Lung (tissue), 12 donors: ENCODE measurements around the gene PIK3AP1. TPM values are rescaled to one million over a fixed set of nuclear protein-coding genes. Genes with fewer than 3 reads are reported as not detected.

Experiments
- ATAC-seq: fragments of 200-7000 bp; cut with Tn5 transposase; one replicate; pipeline ENCODE4 v1.9.1; 2020; ENCODE audit warnings: moderate number of reproducible peaks; ENCODE audit not compliant: insufficient read depth, low FRiP score
- DNase-seq, 3 donors: peaks; one replicate each; pipeline ENCODE4 v3.0.0-alpha.2; 2013 to 2017
- H3K27ac ChIP-seq, 2 donors: one replicate each; pipeline ENCODE4 v1.5.1; 2013; ENCODE audit warnings: mild to moderate bottlenecking in 2 of 2, moderate library complexity in 2 of 2, control low read depth in 1 of 2, inconsistent platforms in 1 of 2, low read depth in 1 of 2, low read length in 1 of 2
- H3K27me3 ChIP-seq, 3 donors: one replicate each; pipeline ENCODE4 v1.5.1; 2013; ENCODE audit warnings: low read length in 2 of 3; ENCODE audit not compliant: control insufficient read depth in 3 of 3, insufficient read depth in 3 of 3
- H3K36me3 ChIP-seq, 4 donors: one replicate each; pipeline ENCODE4 v1.5.1; 2013; ENCODE audit warnings: low read length in 4 of 4, mild to moderate bottlenecking in 1 of 4, moderate library complexity in 1 of 4; ENCODE audit not compliant: control insufficient read depth in 4 of 4, insufficient read depth in 4 of 4
- H3K4me1 ChIP-seq, 5 donors: one replicate each; pipeline ENCODE4 v1.5.1; 2013; ENCODE audit warnings: low read length in 5 of 5, mild to moderate bottlenecking in 2 of 5, moderate library complexity in 1 of 5; ENCODE audit not compliant: control insufficient read depth in 5 of 5, insufficient read depth in 5 of 5
- H3K4me3 ChIP-seq: one replicate; pipeline ENCODE4 v1.5.1; 2013; ENCODE audit warnings: mild to moderate bottlenecking, control low read depth, moderate library complexity
- H3K9ac ChIP-seq, 2 donors: one replicate each; pipeline ENCODE4 v1.5.1; 2013; ENCODE audit warnings: low read length in 2 of 2, control low read depth in 1 of 2; ENCODE audit not compliant: insufficient read depth in 1 of 2
- H3K9me3 ChIP-seq, 4 donors: one replicate each; pipeline ENCODE4 v1.5.1; 2013; ENCODE audit warnings: low read length in 3 of 4, mild to moderate bottlenecking in 1 of 4, moderate library complexity in 1 of 4; ENCODE audit not compliant: control insufficient read depth in 4 of 4, insufficient read depth in 3 of 4
- WGBS, 2 donors: extraction: QIAGEN DNeasy Blood & Tissue Kit; methylation state at CpG; one replicate each; pipeline ENCODE4 v1.1.7; 2013; 5-methylcytosine and 5-hydroxymethylcytosine counted together
- polyA plus RNA-seq, 2 donors: library from polyadenylated mRNA; stranded (reverse); fragments of 200-250 nt; gene quantifications; one replicate each; pipeline ENCODE4 v1.2.1, GENCODE V29; 2013
- total RNA-seq, 2 donors: library from RNA; depleted of rRNA in 1 of 2; stranded (reverse); fragments of >200 nt in 1 of 2; gene quantifications; one replicate each; pipeline ENCODE4 v1.2.1, GENCODE V29; 2014 to 2021
- TF ChIP-seq, protein P1 (sequence below): IDR thresholded peaks from 2 replicates; pipeline ENCODE4 v1.5.1; 2012; ENCODE audit warnings: mild to moderate bottlenecking; ENCODE audit errors: control extremely low read depth, extremely low read depth
- donor health status: control.
- donor health status: control.
- donor health status: Bipolar disorder and iron deficiency.
- donor health status: healthy.
- donor health status: DM: yes; HTN: yes; CAD: no.

PIK3AP1 gene
- total and polyA plus RNA-seq, 4 donors: 7.3 to 120 (median 30.4) TPM

DNA sequence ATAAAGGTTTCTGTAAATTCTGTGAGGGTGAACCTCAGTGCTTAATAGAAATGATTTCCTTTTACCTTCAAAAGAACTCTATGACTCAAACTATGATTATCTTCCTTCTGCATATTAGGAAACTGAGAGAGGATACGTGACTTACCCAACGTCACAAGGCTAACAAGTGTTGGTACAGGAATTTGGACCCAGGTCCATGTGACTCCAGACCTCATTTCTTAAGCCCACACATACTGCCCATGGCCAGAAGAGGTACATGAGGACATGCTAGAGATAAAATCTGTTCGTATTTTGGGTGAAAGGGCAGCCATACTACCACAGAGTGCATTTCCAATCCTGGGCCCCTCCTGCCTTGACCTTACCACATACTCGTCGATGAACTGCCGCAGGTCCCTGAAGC is 72.0 kb downstream of the PIK3AP1 start:
- H3K36me3 ChIP-seq: no peaks in the 10 kb centered on the region
- no peak overlapping the region for H3K27ac ChIP-seq
- H3K4me1 ChIP-seq: no peaks in the 10 kb centered on the region
- WGBS, 2 donors: 69 to 83% methylated on average over 6 of the region's 6 CpGs
- DNase-seq (no peak), ATAC-seq (no peak)
- H3K27me3 ChIP-seq: peaks cover 0 to 2% (median 0%) of the 10 kb centered on the region in 3 donors
- H3K9ac ChIP-seq: no peak overlapping the region
- H3K9me3 ChIP-seq: no peaks in the 10 kb centered on the region
- TF ChIP-seq, protein P1, sequence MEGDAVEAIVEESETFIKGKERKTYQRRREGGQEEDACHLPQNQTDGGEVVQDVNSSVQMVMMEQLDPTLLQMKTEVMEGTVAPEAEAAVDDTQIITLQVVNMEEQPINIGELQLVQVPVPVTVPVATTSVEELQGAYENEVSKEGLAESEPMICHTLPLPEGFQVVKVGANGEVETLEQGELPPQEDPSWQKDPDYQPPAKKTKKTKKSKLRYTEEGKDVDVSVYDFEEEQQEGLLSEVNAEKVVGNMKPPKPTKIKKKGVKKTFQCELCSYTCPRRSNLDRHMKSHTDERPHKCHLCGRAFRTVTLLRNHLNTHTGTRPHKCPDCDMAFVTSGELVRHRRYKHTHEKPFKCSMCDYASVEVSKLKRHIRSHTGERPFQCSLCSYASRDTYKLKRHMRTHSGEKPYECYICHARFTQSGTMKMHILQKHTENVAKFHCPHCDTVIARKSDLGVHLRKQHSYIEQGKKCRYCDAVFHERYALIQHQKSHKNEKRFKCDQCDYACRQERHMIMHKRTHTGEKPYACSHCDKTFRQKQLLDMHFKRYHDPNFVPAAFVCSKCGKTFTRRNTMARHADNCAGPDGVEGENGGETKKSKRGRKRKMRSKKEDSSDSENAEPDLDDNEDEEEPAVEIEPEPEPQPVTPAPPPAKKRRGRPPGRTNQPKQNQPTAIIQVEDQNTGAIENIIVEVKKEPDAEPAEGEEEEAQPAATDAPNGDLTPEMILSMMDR: no peak
- no peak overlapping the region for H3K4me3 ChIP-seq

DNA sequence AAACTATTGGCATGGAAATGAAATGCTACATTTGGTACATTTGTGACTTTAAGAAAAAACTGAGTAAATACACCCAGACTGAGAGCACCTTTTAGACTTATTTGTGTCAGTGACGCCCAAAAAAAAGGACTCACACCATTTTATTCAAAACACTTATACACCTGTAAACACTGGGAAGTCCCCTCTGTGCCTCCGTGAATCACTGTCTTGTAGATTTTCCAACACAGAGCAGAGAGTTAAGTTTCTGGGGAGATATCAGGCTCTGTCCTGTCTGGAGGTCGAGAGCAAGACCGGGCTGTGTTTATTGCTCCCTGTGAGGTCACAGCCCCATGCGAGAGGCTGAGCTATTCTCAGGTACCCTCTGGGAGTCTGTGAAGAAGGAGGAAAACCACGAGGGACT is 72.8 kb downstream of the PIK3AP1 start:
- no peak overlapping the region for H3K9ac ChIP-seq
- no peak overlapping the region for H3K4me3 ChIP-seq
- H3K9me3 ChIP-seq: no peaks in the 10 kb centered on the region
- H3K27ac ChIP-seq: no peak overlapping the region
- TF ChIP-seq, protein P1: no peak
- H3K27me3 ChIP-seq: peaks cover 0 to 2% (median 0%) of the 10 kb centered on the region in 3 donors
- no peaks in the 10 kb centered on the region for H3K4me1 ChIP-seq
- DNase-seq (no peak), ATAC-seq (no peak)
- no peaks in the 10 kb centered on the region for H3K36me3 ChIP-seq
- 67 to 70% methylated on average over 6 of the region's 6 CpGs for WGBS, 2 donors

DNA sequence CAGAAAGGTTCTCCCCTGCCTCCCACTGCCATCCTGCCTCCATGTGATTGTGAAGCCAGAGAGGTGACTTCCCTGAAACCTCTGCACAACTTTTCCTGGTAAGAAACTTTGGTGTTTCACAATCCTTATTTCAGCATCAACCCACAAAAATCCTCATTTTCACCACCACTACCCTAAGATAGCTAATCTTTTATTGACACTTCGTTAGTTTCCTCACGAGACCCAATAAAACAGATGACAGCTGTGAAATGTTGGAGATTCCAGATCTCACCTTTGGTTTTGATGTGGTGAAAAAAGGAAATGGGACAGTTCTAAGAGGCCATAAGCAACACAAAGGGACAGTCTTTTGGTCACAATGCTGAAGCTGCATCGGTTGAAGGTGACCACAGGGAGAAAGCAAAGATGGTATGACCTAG is 73.6 kb downstream of the PIK3AP1 start:
- no peaks in the 10 kb centered on the region for H3K4me1 ChIP-seq
- H3K9ac ChIP-seq: no peak overlapping the region
- TF ChIP-seq, protein P1: no peak
- no peaks in the 10 kb centered on the region for H3K9me3 ChIP-seq
- no peaks in the 10 kb centered on the region for H3K36me3 ChIP-seq
- H3K4me3 ChIP-seq: no peak overlapping the region
- H3K27me3 ChIP-seq: peaks cover 0 to 2% (median 0%) of the 10 kb centered on the region in 3 donors
- no peak for ATAC-seq
- DNase-seq: no peak
- no peak overlapping the region for H3K27ac ChIP-seq
- 38 to 65% methylated on average over 3 of the region's 3 CpGs for whole genome bisulfite sequencing, 2 donors

DNA sequence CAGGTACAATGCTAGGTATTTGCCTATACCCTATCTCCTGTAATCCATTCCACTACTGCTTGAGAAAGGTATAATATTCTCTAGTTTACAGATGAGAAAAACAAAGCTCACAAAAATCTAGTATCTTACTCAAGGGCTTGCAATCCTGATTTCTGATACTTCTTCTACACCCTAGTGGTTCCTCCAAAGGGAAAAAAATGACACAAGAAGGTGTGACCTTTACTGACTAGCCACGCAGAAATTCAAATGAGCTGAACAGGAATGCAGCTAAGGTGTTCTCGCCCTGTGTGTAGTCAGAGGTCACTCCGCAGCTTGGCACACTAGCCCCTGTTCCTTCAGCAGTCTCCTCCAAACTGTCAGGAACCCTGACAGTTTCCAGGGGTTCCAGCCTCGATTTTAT is 74.0 kb downstream of the PIK3AP1 start:
- Histone ChIP-seq H3K4me3 (no peak overlapping the region), H3K27ac (no peak overlapping the region), H3K9me3 (no peaks in the 10 kb centered on the region), H3K36me3 (no peaks in the 10 kb centered on the region), H3K27me3 (peaks cover 0 to 2% (median 0%) of the 10 kb centered on the region in 3 donors), H3K4me1 (no peaks in the 10 kb centered on the region), H3K9ac (no peak overlapping the region)
- WGBS, 2 donors: 56 to 70% methylated on average over 4 of the region's 4 CpGs
- ATAC-seq (no peak), DNase-seq (no peak)
- TF ChIP-seq, protein P1: no peak
